ENCODE measurements around the gene CCZ1.
"Not testable (repeated sequence)": the region's sequence is repeated elsewhere in the genome, so short reads cannot be mapped to it uniquely, and the experiment has no call there.

CCZ1 gene

GRCh38 chr7:5916529-5916928 is 18.0 kb downstream of the CCZ1 start:
- not testable (repeated sequence) for DNase-seq

- DNase-seq, result not testable (repeated sequence)
Observed at GRCh38 chr7:5924180-5924579, 25.6 kb downstream of the CCZ1 start.

GRCh38 chr7:5924630-5925029 is 26.1 kb downstream of the CCZ1 start:
- not testable (repeated sequence) for DNase-seq

GRCh38 chr7:5926263-5926870 is 27.8 kb downstream of the CCZ1 start:
- not testable (repeated sequence) for DNase-seq

GRCh38 chr7:5930290-5930689 is 31.8 kb downstream of the CCZ1 start:
- not testable (repeated sequence) for DNase-seq

- not testable (repeated sequence) for DNase-seq
Observed at GRCh38 chr7:5931250-5931649, 32.7 kb downstream of the CCZ1 start.

- not testable (repeated sequence) for DNase-seq
Observed at GRCh38 chr7:5931905-5932644, 33.5 kb downstream of the CCZ1 start.

GRCh38 chr7:5934945-5935450 is 36.5 kb downstream of the CCZ1 start:
- DNase-seq, result not testable (repeated sequence)

GRCh38 chr7:5963205-5963604 is 64.7 kb downstream of the CCZ1 start:
- DNase-seq, result not testable (repeated sequence)

GRCh38 chr7:5963810-5964209 is 65.3 kb downstream of the CCZ1 start:
- not testable (repeated sequence) for DNase-seq

GRCh38 chr7:5970347-5970911 is 71.9 kb downstream of the CCZ1 start, which contains the start of gene RSPH10B:
Gene RSPH10B (minus strand): TSS chr7:5970689. CDS start chr7:5967116, 3,573 bp downstream.
- DNase-seq, result not testable (repeated sequence)

GRCh38 chr7:5973580-5973979 is 75.0 kb downstream of the CCZ1 start:
- DNase-seq, result not testable (repeated sequence)

Data from fibroblast of skin of abdomen (primary cell).